GM18502 (cell line): ENCODE measurements around the gene TRPM7.
"Not testable (repeated sequence)": the region's sequence is repeated elsewhere in the genome, so short reads cannot be mapped to it uniquely, and the experiment has no call there.

Experiments
- ATAC-seq: cut with Tn5 transposase; IDR thresholded peaks from one replicate; pipeline ENCODE4 v1.9.1; 2021; ENCODE audit warnings: mild to moderate bottlenecking; ENCODE audit not compliant: unreplicated experiment, poor library complexity

TRPM7 gene

DNA sequence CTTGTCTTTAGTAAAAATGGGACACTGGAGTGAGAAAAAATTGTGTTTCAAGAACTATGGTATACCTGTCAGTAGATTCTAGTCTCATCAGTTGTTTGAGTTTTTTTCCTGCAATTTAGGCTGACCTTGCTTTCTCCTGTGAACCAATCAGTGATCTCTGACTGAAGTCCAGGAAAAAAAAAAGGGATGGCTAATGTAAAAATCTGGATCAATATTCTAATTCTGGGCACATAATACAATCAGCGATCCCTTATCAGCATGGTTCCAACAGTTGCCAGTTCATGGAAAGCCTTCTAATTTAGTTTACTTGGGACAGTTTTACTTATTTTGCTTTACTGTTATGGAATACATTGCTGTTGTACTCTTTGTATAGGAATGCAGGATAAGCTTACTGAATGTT is 17.0 kb downstream of the TRPM7 start:
- ATAC-seq = no peak

DNA sequence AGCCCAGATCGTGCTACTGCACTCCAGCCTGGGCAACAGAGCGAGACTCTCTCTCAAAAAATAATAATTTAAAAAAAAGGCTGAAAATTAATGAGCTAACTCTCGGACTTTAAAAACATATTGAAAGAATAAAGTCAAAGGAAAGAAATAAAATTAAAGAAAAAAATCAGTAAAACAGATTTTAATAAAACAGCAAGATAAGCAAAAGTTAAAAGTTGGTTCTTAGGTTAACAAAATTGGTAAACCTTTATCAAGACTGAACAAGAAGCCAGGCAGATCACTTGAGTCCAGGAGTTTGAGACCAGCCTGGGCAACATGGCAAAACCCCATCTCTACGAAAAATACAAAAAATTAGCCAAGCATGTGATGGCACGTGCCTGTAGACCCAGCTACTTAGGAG is 20.7 kb downstream of the TRPM7 start:
- no peak for ATAC-seq

DNA sequence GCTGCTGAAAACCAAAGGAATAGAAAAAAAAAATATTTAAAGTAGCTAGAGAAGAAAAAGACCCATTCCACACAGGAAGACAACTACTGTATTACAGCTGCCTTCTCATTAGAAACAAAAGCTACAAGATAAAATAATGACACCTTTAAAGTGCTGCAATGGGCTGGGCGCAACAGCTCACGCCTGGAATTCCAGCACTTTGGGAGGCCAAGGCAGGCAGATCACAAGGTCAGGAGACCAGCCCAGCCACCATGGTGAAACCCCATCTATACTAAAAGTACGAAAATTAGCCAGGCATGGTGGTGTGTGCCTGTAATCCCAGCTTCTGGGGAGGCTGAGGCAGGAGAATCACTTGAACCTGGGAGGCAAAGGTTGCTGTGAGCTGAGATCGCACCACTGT is 31.0 kb downstream of the TRPM7 start:
- no peak for ATAC-seq

DNA sequence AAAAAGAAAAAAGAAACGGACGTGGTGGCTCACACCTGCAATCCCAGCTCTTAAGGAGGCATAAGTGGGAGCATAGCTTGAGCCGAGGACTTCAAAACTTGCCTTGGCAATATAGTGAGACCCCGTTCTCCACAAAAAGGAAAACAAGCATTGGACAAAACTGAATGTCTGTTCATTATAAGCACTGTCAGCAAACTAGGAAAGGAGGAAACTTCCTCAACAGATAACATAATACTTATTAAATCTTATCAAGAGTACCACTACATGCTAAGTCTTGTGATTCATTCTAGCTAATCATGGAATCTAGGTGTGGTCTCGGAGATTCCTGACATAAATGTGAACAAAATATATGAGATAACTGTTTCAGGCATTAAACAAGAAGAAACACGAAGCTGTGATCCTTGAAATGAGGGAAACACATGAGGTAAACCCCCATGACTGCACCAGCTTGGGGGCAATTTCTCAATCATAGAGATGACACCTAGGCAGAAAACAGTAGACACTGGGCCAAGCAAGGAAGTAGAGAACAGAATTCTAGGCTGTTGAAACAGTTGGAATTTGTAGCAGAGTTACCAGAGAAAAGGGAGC is 33.3 kb downstream of the TRPM7 start:
- ATAC-seq = no peak

- ATAC-seq = no peak
Measured at GRCh38 chr15:50652671-50653070, 33.9 kb downstream of the TRPM7 start.

- no peak for ATAC-seq
Measured at GRCh38 chr15:50641318-50641717, 45.3 kb downstream of the TRPM7 start.

DNA sequence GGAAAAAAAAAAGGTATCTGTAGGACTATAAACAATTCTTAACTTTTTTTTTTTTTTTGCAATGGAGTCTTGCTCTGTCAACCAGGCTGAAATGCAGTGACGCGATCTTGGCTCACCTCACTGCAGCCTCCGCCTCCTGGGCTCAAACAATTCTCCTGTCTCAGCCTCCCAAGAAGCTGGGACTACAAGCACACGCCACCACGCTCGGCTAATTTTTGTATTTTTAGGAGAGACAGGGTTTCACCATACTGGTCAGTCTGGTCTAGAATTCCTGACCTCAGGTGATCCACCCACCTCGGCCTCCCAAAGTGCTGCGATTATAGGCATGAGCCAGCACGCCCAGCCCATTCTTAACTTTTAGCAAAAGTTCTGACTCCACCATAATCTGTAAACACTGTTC is 50.5 kb downstream of the TRPM7 start:
- no peak for ATAC-seq

- no peak for ATAC-seq
Measured at GRCh38 chr15:50633653-50634052, 52.9 kb downstream of the TRPM7 start.

DNA sequence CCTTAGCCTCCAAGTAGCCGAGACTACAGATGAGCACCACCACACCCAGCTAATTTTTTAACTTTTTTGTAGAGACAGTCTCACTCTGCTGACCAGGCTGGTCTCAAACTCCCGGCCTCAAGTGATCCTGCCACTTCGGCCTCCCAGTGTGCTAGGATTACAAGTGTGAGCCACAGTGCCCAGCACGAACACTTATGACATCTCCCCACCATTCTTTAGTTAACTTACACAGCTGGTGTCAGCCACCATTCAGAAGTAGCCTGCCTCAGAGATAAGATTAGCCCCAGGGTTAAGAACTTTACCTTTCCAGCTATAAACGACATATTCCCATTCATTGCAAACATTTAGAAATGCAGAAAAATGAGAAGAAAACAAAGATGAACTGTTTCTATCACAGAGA is 58.2 kb downstream of the TRPM7 start:
- ATAC-seq = no peak

GRCh38 chr15:50627351-50628055 is 59.1 kb downstream of the TRPM7 start:
- no peak for ATAC-seq

- no peak for ATAC-seq
Measured at GRCh38 chr15:50624616-50625168, 61.9 kb downstream of the TRPM7 start.

- ATAC-seq = not testable (repeated sequence)
Measured at GRCh38 chr15:50622361-50622943, 64.1 kb downstream of the TRPM7 start.

DNA sequence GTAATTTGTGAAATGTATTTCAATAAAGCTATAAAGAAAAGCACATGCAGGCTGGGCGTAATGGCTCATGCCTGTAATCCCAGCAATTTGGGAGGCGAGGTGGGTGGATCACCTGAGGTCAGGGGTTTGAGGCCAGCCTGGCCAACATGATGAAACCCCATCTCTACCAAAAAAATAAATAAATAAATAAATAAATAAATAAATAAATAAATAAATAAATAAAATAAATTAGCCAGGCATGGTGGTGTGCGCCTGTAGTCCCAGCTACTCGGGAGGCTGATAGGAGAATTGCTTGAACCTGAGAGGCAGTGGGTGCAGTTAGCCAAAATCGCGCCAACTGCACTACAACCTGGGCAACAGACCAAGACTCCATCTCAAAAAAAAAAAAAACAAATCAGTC is 69.6 kb downstream of the TRPM7 start:
- ATAC-seq = not testable (repeated sequence)

DNA sequence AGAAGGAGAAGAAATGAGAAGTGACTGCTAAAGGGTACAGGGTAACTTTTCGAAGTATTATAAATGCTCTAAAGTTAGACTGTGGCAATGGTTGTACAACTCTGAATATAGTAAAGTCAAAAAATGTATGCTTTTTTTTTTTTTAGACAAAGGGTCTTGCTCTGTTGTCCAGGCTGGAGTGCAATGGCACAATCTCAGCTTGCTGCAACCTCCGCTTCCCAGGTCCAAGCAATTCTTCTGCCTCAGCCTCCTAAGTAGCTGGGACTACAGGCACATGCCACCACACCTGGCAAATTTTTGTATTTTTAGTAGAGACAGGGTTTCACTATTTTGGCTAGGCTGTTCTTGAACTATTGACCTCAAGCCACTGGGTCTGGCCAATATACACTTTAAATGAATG is 70.0 kb downstream of the TRPM7 start:
- ATAC-seq = not testable (repeated sequence)

DNA sequence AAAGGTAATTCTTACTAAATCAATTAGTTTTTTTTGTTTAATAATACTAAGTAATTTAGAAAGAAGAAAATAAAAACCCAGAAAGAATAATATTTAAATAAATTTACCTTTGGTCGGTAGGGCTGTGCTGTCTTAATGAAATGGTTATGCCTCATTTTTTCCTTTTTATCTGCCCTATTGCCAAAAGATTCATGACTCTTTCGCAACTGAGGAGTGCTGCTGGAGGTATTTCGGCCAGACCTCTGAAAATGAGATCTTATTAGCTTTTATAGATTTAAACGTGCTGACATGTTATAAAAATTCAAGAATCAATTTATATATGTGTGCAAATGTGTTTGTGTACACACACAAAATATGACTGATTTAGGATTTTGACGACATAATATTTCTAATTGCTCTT is 73.0 kb downstream of the TRPM7 start:
- no peak for ATAC-seq

DNA sequence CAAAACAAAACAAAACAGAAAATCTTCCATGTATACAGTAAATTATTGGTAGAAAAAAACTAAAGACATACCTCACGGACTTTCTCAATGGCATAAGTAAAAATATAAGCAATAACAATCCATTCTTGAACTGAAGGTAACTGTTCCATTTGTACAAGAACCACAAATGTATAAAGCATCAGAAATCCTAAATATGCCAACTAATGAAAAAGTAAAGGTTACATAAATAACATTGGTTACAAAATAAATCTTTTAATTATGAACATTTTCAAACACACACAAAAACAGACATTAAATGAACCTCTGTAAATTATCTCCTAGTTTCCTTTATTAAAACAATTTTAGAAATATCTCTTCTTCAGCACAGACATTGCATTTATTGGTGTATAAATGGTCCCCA is 79.5 kb downstream of the TRPM7 start:
- ATAC-seq = no peak

DNA sequence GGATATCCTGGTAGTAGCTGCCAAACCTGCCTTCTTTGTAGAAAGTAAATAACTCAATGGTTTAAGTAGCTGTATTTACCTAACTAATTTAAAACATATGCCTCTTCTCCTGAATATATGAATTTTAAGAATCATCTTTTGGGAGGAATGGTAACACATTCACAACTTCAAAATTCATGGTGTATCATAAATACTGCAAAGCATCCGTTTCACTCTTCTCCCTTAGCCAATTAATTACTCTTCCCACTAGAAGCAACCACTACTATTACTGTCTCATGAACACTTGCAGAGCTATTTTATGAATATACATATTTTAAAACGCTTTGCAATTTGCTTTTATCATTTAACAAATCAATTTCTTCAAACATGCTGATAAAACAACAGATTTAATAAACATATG is 81.1 kb downstream of the TRPM7 start:
- ATAC-seq = no peak

DNA sequence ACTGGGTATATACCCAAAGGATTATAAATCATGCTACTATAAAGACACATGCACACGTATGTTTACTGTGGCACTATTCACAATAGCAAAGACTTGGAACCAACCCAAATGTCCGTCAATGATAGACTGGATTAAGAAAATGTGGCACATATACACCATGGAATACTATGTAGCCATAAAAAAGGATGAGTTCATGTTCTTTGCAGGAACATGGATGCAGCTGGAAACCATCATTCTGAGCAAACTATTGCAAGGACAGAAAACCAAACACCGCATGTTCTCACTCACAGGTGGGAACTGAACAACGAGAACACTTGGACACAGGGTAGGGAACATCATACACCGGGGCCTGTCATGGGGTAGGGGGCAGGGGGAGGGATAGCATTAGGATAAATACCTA is 84.6 kb downstream of the TRPM7 start:
- not testable (repeated sequence) for ATAC-seq

DNA sequence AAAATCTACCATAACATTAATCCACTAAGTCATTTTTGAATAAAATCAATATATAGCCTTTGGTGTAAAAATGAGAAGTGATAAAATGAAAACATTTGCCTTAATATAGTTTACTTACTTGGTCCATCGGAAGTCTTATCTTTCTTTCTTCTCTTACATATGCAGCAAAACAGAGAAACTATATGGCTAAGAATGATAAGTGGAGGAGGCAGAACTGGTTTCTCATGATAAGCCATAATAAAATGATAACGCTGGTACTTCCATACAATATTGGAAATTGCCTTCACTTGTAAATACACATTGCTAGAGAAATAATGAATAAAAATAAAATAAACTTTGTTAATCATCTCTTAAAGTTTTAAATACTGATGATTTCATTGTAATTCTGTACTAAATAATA is 92.3 kb downstream of the TRPM7 start:
- ATAC-seq = no peak

- ATAC-seq = no peak
Measured at GRCh38 chr15:50593761-50594160, 92.8 kb downstream of the TRPM7 start.

GRCh38 chr15:50590288-50590687 is 96.3 kb downstream of the TRPM7 start:
- no peak for ATAC-seq

GRCh38 chr15:50577492-50577891 is 109.1 kb downstream of the TRPM7 start:
- no peak for ATAC-seq
